HAP-1 (cell line): Measurements from ENCODE around the gene MCTP1.

Experiments
- DNase-seq, 2 experiments: peaks; one replicate each; pipeline ENCODE4 v3.0.0-alpha.2; 2016 to 2020; ENCODE audit warnings: low spot score in 2 of 2
- H3K27me3 ChIP-seq: fragments of 250-450 bp; sonication (Bioruptor Pico); 2 replicates; pipeline ENCODE4 v1.5.1; 2020; ENCODE audit warnings: low read depth, mild to moderate bottlenecking, moderate library complexity
- H3K36me3 ChIP-seq: fragments of 250-450 bp; sonication (Bioruptor Pico); replicated peaks from 2 replicates; pipeline ENCODE4 v1.5.1; 2020; ENCODE audit warnings: mild to moderate bottlenecking
- H3K4me1 ChIP-seq: fragments of 250-450 bp; sonication (Bioruptor Pico); 2 replicates; pipeline ENCODE4 v1.5.1; 2020; ENCODE audit warnings: mild to moderate bottlenecking
- H3K4me3 ChIP-seq: fragments of 250-450 bp; sonication (Bioruptor Pico); 2 replicates; pipeline ENCODE4 v1.5.1; 2020; ENCODE audit warnings: mild to moderate bottlenecking, moderate library complexity
- H3K9me3 ChIP-seq: fragments of 250-450 bp; sonication (Bioruptor Pico); 2 replicates; pipeline ENCODE4 v1.5.1; 2020; ENCODE audit warnings: mild to moderate bottlenecking, moderate library complexity
- in situ Hi-C: fragments of 300-500 bp; cut with MboI; formaldehyde crosslinking; loops from 3 replicates; pipeline ENCODE4 v1.14.3; 2020; ENCODE audit warnings: low sequenced_read_pairs, inconsistent platforms, mixed read lengths

The MCTP1 gene

GRCh38 chr5:94888674-94889073 is 396.2 kb downstream of the MCTP1 start:
- Histone ChIP-seq H3K4me3 (no peak overlapping the region), H3K36me3 (no peaks in the 10 kb centered on the region), H3K9me3 (no peaks in the 10 kb centered on the region), H3K4me1 (peaks cover 4% of the 10 kb centered on the region; the same call in 1 of the 2 replicates), H3K27me3 (peaks cover 69% of the 10 kb centered on the region)
- in situ Hi-C loops, result no loop called here
- DNase-seq, result no peak

DNA sequence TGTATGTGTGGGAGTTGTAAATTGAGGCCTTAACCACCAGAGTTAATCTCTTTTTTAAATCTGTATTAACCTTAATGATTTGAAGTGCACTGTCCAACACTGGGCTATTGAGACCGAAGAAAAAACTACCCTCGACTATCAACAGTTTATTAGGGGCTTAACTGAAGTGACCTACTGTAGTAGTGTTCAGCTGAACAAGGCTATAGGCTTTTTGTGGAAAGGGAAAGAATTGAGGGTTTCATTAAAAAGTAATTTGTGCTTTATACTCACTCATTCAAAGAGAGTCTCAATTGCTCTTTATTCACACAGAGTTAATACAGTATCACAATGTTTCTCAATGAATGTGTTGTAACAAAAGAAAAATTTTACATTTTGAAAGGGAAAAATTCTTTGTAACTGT is 399.0 kb downstream of the MCTP1 start:
- in situ Hi-C loops, result no loop called here
- DNase-seq, result peak; percentile 21 to 92
- no peaks in the 10 kb centered on the region for H3K9me3 ChIP-seq
- no peaks in the 10 kb centered on the region for H3K36me3 ChIP-seq
- no peak overlapping the region for H3K4me3 ChIP-seq
- H3K27me3 ChIP-seq, result peaks cover 76% of the 10 kb centered on the region
- H3K4me1 ChIP-seq, result peaks cover 4% of the 10 kb centered on the region; the same call in 1 of the 2 replicates

DNA sequence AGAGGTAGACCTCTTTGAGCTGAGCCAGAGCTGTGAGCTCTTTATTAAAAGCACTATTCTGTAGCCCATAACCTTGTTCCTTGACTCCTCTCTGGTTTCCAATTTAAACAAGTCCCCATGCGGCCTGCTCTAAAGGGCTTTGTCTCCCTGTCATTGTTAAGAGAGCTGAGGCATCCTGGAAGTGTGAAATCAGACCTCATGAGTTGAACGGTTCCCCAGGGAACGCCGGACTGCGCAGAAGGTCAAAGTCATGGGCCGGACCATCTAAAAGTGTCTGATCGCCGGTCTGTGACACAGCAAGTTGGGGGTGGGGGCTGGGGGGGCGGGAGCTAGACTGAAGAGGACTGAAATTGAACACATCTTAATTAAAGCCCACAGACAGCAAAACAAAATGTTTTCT is 400.6 kb downstream of the MCTP1 start:
- in situ Hi-C loops, result no loop called here
- H3K27me3 ChIP-seq, result peaks cover 75% of the 10 kb centered on the region
- peaks cover 4% of the 10 kb centered on the region; the same call in 1 of the 2 replicates for H3K4me1 ChIP-seq
- no peak overlapping the region for H3K4me3 ChIP-seq
- no peaks in the 10 kb centered on the region for H3K9me3 ChIP-seq
- no peaks in the 10 kb centered on the region for H3K36me3 ChIP-seq
- peak; percentile 61 to 64 for DNase-seq

DNA sequence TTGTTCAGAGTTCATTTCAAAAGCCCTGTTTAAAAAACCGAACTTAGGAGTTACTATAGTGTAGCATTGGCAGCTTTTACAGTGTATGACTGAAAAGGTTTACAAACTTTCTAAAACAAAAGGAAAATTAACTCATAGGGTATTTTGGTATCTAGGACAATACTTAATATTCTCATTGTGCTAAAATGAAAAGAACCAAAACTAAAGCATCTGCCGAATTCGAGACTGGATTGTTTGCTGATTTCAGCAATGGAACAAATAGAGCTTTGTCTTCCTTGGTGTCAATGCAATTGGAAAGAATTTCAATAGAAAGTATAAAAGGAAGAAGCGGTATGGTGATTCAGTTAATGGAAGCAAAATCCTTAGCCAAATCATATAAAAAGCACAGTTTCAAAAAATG is 412.4 kb downstream of the MCTP1 start:
- Histone ChIP-seq H3K4me1 (no peaks in the 10 kb centered on the region), H3K36me3 (no peaks in the 10 kb centered on the region), H3K27me3 (peaks cover 45% of the 10 kb centered on the region), H3K9me3 (no peaks in the 10 kb centered on the region), H3K4me3 (no peak overlapping the region)
- DNase-seq, result no peak
- in situ Hi-C loops, result no loop called here

DNA sequence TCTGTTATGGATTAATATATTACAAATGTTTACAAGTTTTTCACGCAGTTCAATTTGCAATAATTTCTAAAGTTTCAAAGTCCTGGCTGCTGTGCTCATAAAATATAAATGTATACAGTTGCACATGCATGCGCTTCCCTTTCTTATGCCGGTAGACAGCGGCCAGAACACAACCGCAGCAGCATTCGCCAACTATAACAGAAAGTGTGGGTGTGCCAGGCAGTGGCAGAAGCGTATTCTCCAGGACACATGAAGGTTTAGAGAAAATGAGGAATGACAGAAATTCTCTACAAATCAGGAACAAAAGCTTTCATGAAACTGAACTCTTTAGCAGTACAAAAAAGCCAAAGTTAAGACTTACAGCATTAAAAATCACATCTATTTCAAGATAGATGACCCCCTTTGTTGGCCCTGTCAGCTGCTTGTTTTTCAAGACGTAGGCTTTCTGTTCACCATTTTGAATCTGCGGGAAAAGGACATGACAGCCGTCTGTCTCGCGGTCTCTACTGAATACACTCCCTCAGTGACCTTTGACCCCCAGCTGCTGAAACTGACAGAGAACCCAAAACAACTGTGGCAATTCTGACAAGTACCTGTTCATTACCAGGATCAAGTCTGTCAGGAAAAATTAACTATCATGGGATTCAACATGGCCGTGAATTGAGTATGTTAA is 414.2 kb downstream of the MCTP1 start:
- Histone ChIP-seq H3K4me3 (no peak overlapping the region), H3K4me1 (peaks cover 6% of the 10 kb centered on the region), H3K36me3 (no peaks in the 10 kb centered on the region), H3K9me3 (no peaks in the 10 kb centered on the region), H3K27me3 (peaks cover 31% of the 10 kb centered on the region)
- no peak for DNase-seq
- in situ Hi-C loops, result no loop called here

GRCh38 chr5:94869921-94870320 is 415.0 kb downstream of the MCTP1 start:
- H3K4me3 ChIP-seq, result no peak overlapping the region
- no peak for DNase-seq
- H3K4me1 ChIP-seq, result peaks cover 6% of the 10 kb centered on the region
- in situ Hi-C loops, result no loop called here
- H3K27me3 ChIP-seq, result peaks cover 24% of the 10 kb centered on the region
- no peaks in the 10 kb centered on the region for H3K9me3 ChIP-seq
- no peaks in the 10 kb centered on the region for H3K36me3 ChIP-seq

GRCh38 chr5:94863951-94864350 is 420.9 kb downstream of the MCTP1 start:
- Histone ChIP-seq H3K4me3 (no peak overlapping the region), H3K9me3 (no peaks in the 10 kb centered on the region), H3K27me3 (no peaks in the 10 kb centered on the region; the same call in 1 of the 2 replicates), H3K36me3 (no peaks in the 10 kb centered on the region), H3K4me1 (peaks cover 6% of the 10 kb centered on the region)
- in situ Hi-C loops, result no loop called here
- DNase-seq, result no peak

DNA sequence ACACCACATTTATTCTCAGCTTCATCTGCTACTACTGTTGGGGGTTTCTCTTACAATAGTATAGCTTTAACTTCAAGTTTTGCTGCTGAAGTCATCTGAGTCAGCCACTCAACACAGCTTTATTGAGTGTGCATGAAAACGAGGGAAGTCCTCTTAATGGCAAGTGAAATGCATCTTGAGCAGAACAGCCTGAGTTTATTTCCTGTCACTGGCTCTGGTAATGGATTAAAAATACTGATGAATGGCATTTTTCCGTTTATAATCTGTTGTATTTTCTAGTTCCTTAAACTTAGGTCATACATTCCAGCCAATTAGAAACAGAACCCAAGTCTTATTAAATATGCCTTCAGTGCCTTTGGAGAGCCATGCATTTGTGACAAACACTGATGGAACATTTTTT is 427.8 kb downstream of the MCTP1 start:
- DNase-seq, result no peak
- no peaks in the 10 kb centered on the region for H3K27me3 ChIP-seq
- in situ Hi-C loops, result no loop called here
- no peaks in the 10 kb centered on the region for H3K9me3 ChIP-seq
- no peak overlapping the region for H3K4me3 ChIP-seq
- H3K4me1 ChIP-seq, result peaks cover 16% of the 10 kb centered on the region
- H3K36me3 ChIP-seq, result no peaks in the 10 kb centered on the region

DNA sequence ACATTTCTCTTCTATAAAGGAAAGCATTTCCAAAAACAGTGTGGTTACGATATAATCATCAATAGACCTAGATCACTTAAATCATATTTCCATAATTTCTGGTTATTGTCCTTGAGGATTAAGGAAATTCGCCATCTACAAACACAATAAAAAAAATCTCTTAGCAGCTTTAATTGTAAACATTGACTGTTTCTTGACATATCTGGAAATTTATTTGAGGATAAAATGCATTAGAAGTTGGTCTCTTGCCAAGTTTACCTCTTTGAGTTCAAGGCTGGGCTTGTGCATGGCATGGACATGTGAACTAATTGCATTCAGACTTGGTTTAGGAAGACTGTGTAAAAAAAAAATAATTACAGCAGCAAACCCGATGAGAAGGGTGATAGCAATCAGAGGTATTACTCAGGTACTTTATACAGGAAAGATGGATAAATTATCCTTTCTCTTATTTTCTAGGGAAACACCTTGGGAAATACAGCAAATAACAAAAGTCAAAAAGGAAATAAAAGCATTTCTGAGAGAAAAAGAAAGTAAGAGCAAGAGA is 428.6 kb downstream of the MCTP1 start:
- Histone ChIP-seq H3K9me3 (no peaks in the 10 kb centered on the region), H3K27me3 (no peaks in the 10 kb centered on the region), H3K4me3 (no peak overlapping the region), H3K4me1 (peaks cover 16% of the 10 kb centered on the region), H3K36me3 (no peaks in the 10 kb centered on the region)
- DNase-seq, result no peak
- in situ Hi-C loops, result no loop called here

DNA sequence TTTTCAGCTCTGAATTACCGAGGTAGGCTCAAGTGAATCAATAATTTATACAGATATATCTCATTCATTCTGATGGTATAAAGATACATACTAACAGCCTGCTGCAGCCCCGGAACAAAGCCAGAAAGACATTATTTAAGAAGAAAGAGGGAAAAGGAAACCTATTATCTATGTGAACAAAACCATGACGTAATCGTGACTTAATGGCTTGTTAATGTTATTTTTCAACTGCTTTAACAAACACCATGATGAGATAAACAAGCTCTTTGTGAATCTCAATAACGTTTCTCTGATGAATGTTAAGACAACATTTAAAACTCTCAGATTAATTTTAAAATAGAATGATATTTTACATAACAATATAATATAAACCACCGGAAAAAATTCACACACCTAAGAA is 429.4 kb downstream of the MCTP1 start:
- no peaks in the 10 kb centered on the region for H3K36me3 ChIP-seq
- no peak overlapping the region for H3K4me3 ChIP-seq
- peaks cover 18% of the 10 kb centered on the region for H3K4me1 ChIP-seq
- in situ Hi-C loops, result no loop called here
- H3K9me3 ChIP-seq, result no peaks in the 10 kb centered on the region
- H3K27me3 ChIP-seq, result no peaks in the 10 kb centered on the region
- no peak for DNase-seq

DNA sequence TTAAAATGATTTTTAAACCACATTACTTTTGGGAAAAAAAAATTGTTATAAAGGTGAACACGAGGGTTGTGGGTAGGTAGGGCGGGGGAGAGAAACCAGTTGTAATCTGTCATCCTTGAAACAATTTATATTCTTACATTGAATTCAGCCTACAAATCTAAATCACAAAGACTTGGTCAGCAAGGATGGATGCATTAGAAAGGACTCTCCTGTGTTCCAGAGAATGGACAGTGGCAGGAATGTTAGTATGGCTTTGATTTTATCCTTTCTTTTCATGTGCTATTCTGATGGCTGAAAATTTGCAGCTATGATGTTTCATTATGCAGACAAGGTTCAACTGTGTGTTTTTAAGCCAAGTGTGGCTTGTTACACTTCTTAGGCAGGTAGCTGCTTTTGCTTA is 431.8 kb downstream of the MCTP1 start:
- in situ Hi-C loops, result no loop called here
- Histone ChIP-seq H3K4me1 (peaks cover 20% of the 10 kb centered on the region), H3K9me3 (no peaks in the 10 kb centered on the region), H3K36me3 (no peaks in the 10 kb centered on the region), H3K27me3 (no peaks in the 10 kb centered on the region), H3K4me3 (no peak overlapping the region)
- peak; percentile 32 to 87 for DNase-seq

DNA sequence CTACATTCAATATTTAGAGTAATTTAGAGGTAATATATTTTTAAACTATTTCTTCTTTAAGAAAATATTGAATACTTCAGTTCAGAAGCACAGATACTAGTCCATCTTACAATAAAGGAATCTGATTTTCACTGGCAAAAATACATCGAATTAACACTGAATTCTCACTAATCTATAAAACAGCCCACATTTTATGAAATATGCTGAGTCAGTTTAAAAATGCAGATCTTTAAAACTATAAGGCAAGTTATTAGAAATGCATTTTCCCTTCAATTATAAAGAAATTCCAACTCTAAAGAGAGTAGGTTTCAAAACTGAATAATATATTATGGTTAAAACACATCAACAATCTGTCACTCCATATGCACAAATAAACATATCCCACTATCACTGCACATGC is 433.9 kb downstream of the MCTP1 start:
- no peaks in the 10 kb centered on the region for H3K27me3 ChIP-seq
- no peaks in the 10 kb centered on the region for H3K36me3 ChIP-seq
- peaks cover 20% of the 10 kb centered on the region for H3K4me1 ChIP-seq
- no peak overlapping the region for H3K4me3 ChIP-seq
- no peak for DNase-seq
- H3K9me3 ChIP-seq, result no peaks in the 10 kb centered on the region
- in situ Hi-C loops, result no loop called here

GRCh38 chr5:94849821-94850736 is 434.8 kb downstream of the MCTP1 start:
- DNase-seq, result peak; percentile 57 to 83
- Histone ChIP-seq H3K4me1 (peaks cover 20% of the 10 kb centered on the region), H3K4me3 (no peak overlapping the region), H3K36me3 (no peaks in the 10 kb centered on the region), H3K27me3 (no peaks in the 10 kb centered on the region), H3K9me3 (no peaks in the 10 kb centered on the region)
- in situ Hi-C loops, result no loop called here

DNA sequence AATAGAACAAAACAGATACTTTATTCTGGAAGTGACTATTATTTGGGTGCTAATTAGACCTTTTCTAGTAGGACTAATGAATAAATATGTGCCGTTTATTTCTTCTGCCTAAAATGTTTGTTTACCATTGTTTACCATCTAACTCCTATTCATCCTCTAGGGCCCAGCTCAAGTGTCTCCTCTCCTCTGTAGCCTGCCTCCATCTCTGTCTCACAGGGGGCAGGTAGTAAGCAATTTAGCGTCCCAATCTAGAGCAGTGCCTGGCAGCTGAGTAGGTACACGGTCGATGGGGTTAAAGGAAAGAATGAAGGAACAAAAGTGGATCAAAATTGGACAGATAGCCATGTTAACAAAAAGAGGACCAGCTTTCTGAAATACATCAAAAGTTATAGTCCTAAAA is 435.6 kb downstream of the MCTP1 start:
- no peaks in the 10 kb centered on the region for H3K36me3 ChIP-seq
- no peak overlapping the region for H3K4me3 ChIP-seq
- peaks cover 20% of the 10 kb centered on the region for H3K4me1 ChIP-seq
- H3K9me3 ChIP-seq, result no peaks in the 10 kb centered on the region
- no peak for DNase-seq
- H3K27me3 ChIP-seq, result no peaks in the 10 kb centered on the region
- in situ Hi-C loops, result no loop called here
